BLaER1 treated with 17β-estradiol and CSF1 and Interleukin-3, amounts not matched to agents 10 nM and 100 nM (cell line): ENCODE results near the gene TM4SF18.
"Not testable (repeated sequence)": the region's sequence is repeated elsewhere in the genome, so short reads cannot be mapped to it uniquely, and the experiment has no call there.

Experiments
- H3K27ac ChIP-seq, 11 experiments: shearing (Covaris generic); formaldehyde crosslinking; 2 replicates each; pipeline ENCODE4 v1.8.1; 2022
- H3K27me3 ChIP-seq, 11 experiments: shearing (Covaris generic); formaldehyde crosslinking; 2 replicates each; pipeline ENCODE4 v1.8.1; 2022
- H3K36me3 ChIP-seq, 11 experiments: shearing (Covaris generic); formaldehyde crosslinking; 2 replicates each; pipeline ENCODE4 v1.8.1; 2022
- H3K4me1 ChIP-seq, 10 experiments: shearing (Covaris generic); formaldehyde crosslinking; 2 replicates each; pipeline ENCODE4 v1.8.1; 2022
- H3K4me2 ChIP-seq, 11 experiments: shearing (Covaris generic); formaldehyde crosslinking; 2 replicates each; pipeline ENCODE4 v1.8.1; 2022
- H3K4me3 ChIP-seq, 10 experiments: shearing (Covaris generic); formaldehyde crosslinking; 2 replicates each; pipeline ENCODE4 v1.8.1; 2022
- H3K9ac ChIP-seq, 11 experiments: shearing (Covaris generic); formaldehyde crosslinking; 2 replicates each; pipeline ENCODE4 v1.8.1; 2022
- H3K9me3 ChIP-seq, 11 experiments: shearing (Covaris generic); formaldehyde crosslinking; replicated peaks in 1 of 11; 2 replicates each; pipeline ENCODE4 v1.8.1; 2022
- H4K20me1 ChIP-seq, 11 experiments: shearing (Covaris generic); formaldehyde crosslinking; 2 replicates each; pipeline ENCODE4 v1.8.1; 2022
- Cebpa-rat ChIP-seq, 11 experiments: shearing (Covaris generic); IDR thresholded peaks; 2 replicates each; pipeline ENCODE4 v1.8.1; 2022

Gene TM4SF18

GRCh38 chr3:149356630-149357029 lies 23.2 kb upstream of the TM4SF18 start:
- Histone ChIP-seq H4K20me1 (no peaks in the 10 kb centered on the region), H3K36me3 (no peaks in the 10 kb centered on the region), H3K9me3 (peaks cover 0 to 6% (median 0%) of the 10 kb centered on the region in 11 experiments; a peak in 7 of 22 replicates), H3K4me1 (no peaks in the 10 kb centered on the region), H3K4me2 (no peak overlapping the region), H3K9ac (no peak overlapping the region), H3K27me3 (no peaks in the 10 kb centered on the region), H3K27ac (no peak overlapping the region), H3K4me3 (no peak overlapping the region)
- TF ChIP-seq Cebpa-rat (IDR thresholded peaks at IDR 0.05), result no peak

GRCh38 chr3:149356044-149356592 lies 22.7 kb upstream of the TM4SF18 start:
- no peak for TF ChIP-seq Cebpa-rat (IDR thresholded peaks at IDR 0.05)
- Histone ChIP-seq H3K9me3 (peaks cover 0 to 6% (median 0%) of the 10 kb centered on the region in 11 experiments; a peak in 7 of 22 replicates), H3K27me3 (no peaks in the 10 kb centered on the region), H3K4me2 (no peak overlapping the region), H3K9ac (no peak overlapping the region), H4K20me1 (no peaks in the 10 kb centered on the region), H3K4me1 (no peaks in the 10 kb centered on the region), H3K4me3 (no peak overlapping the region), H3K27ac (no peak overlapping the region), H3K36me3 (no peaks in the 10 kb centered on the region)

- Histone ChIP-seq H3K4me1 (no peaks in the 10 kb centered on the region), H3K4me2 (no peak overlapping the region), H3K9ac (no peak overlapping the region), H3K27ac (no peak overlapping the region), H3K36me3 (no peaks in the 10 kb centered on the region), H3K4me3 (no peak overlapping the region), H3K9me3 (peaks cover 0 to 6% (median 0%) of the 10 kb centered on the region in 11 experiments; a peak in 7 of 22 replicates), H4K20me1 (no peaks in the 10 kb centered on the region), H3K27me3 (no peaks in the 10 kb centered on the region)
- TF ChIP-seq Cebpa-rat (IDR thresholded peaks at IDR 0.05), result no peak
Measured at GRCh38 chr3:149353581-149354184, 20.2 kb upstream of the TM4SF18 start.

GRCh38 chr3:149352556-149352955 lies 19.1 kb upstream of the TM4SF18 start:
- H3K27ac ChIP-seq, result no peak overlapping the region
- no peak overlapping the region for H3K4me3 ChIP-seq
- TF ChIP-seq Cebpa-rat (IDR thresholded peaks at IDR 0.05), result no peak
- no peak overlapping the region for H3K4me2 ChIP-seq
- H4K20me1 ChIP-seq, result no peaks in the 10 kb centered on the region
- H3K9ac ChIP-seq, result no peak overlapping the region
- H3K36me3 ChIP-seq, result no peaks in the 10 kb centered on the region
- H3K9me3 ChIP-seq, result peaks cover 0 to 6% (median 0%) of the 10 kb centered on the region in 11 experiments; a peak in 7 of 22 replicates
- no peaks in the 10 kb centered on the region for H3K27me3 ChIP-seq
- H3K4me1 ChIP-seq, result no peaks in the 10 kb centered on the region

GRCh38 chr3:149343951-149344350 lies 10.5 kb upstream of the TM4SF18 start:
- H3K9ac ChIP-seq, result no peak overlapping the region
- H3K4me3 ChIP-seq, result no peak overlapping the region
- peak overlapping the region in 5 of 11 experiments; percentile 21 to 91 (median 80); a peak in 6 of 22 replicates for H3K4me2 ChIP-seq
- H3K4me1 ChIP-seq, result peaks cover 21 to 54% (median 48%) of the 10 kb centered on the region in 10 experiments
- TF ChIP-seq Cebpa-rat (IDR thresholded peaks at IDR 0.05), result no peak
- H3K9me3 ChIP-seq, result 0 out of 22 replicates have a peak, but pooled peaks cover 0 to 2% (median 0%) of the 10 kb centered on the region in 11 experiments
- H3K27me3 ChIP-seq, result no peaks in the 10 kb centered on the region
- H3K36me3 ChIP-seq, result no peaks in the 10 kb centered on the region
- H3K27ac ChIP-seq, result peak overlapping the region in 2 of 11 experiments; percentile 80 to 86; a peak in 2 of 22 replicates
- no peaks in the 10 kb centered on the region for H4K20me1 ChIP-seq

- Histone ChIP-seq H3K27me3 (no peaks in the 10 kb centered on the region), H3K4me2 (peak overlapping the region in 10 of 11 experiments; percentile 18 to 91 (median 70); a peak in 19 of 22 replicates), H3K9ac (peak overlapping the region in 4 of 11 experiments; percentile 12 to 59 (median 42); a peak in 3 of 22 replicates), H4K20me1 (no peaks in the 10 kb centered on the region), H3K4me3 (peak overlapping the region in 2 of 10 experiments; percentile 20 to 36; a peak in 3 of 20 replicates), H3K27ac (peak overlapping the region in 8 of 11 experiments; percentile 42 to 86 (median 67); a peak in 17 of 22 replicates), H3K36me3 (no peaks in the 10 kb centered on the region), H3K4me1 (peaks cover 21 to 60% (median 48%) of the 10 kb centered on the region in 10 experiments), H3K9me3 (0 out of 22 replicates have a peak, but pooled peaks cover 0 to 5% (median 0%) of the 10 kb centered on the region in 11 experiments)
- TF ChIP-seq Cebpa-rat (IDR thresholded peaks at IDR 0.05), result no peak
Measured at GRCh38 chr3:149342413-149343380, 9.3 kb upstream of the TM4SF18 start.

- H3K9ac ChIP-seq, result peak overlapping the region in 10 of 11 experiments; percentile 21 to 67 (median 62); a peak in 17 of 22 replicates
- no peaks in the 10 kb centered on the region for H3K27me3 ChIP-seq
- peak overlapping the region; percentile 70 to 91 (median 82) for H3K4me2 ChIP-seq
- peak overlapping the region; percentile 18 to 86 (median 83); a peak in 21 of 22 replicates for H3K27ac ChIP-seq
- no peak for TF ChIP-seq Cebpa-rat (IDR thresholded peaks at IDR 0.05)
- 0 out of 22 replicates have a peak, but pooled peaks cover 0 to 5% (median 0%) of the 10 kb centered on the region in 11 experiments for H3K9me3 ChIP-seq
- no peaks in the 10 kb centered on the region for H3K36me3 ChIP-seq
- peaks cover 21 to 70% (median 48%) of the 10 kb centered on the region in 10 experiments for H3K4me1 ChIP-seq
- no peaks in the 10 kb centered on the region for H4K20me1 ChIP-seq
- peak overlapping the region in 6 of 10 experiments; percentile 3 to 27 (median 12); a peak in 5 of 20 replicates for H3K4me3 ChIP-seq
Measured at GRCh38 chr3:149340310-149340933, 7.0 kb upstream of the TM4SF18 start.

- Histone ChIP-seq H3K36me3 (no peaks in the 10 kb centered on the region), H3K4me2 (peak overlapping the region; percentile 70 to 91 (median 82)), H4K20me1 (no peaks in the 10 kb centered on the region), H3K9me3 (0 out of 22 replicates have a peak, but pooled peaks cover 0 to 5% (median 0%) of the 10 kb centered on the region in 11 experiments), H3K27me3 (no peaks in the 10 kb centered on the region), H3K4me1 (peaks cover 21 to 70% (median 48%) of the 10 kb centered on the region in 10 experiments), H3K9ac (peak overlapping the region in 10 of 11 experiments; percentile 21 to 67 (median 62); a peak in 15 of 22 replicates), H3K4me3 (peak overlapping the region in 6 of 10 experiments; percentile 3 to 27 (median 12); a peak in 5 of 20 replicates), H3K27ac (peak overlapping the region; percentile 18 to 86 (median 83); a peak in 21 of 22 replicates)
- TF ChIP-seq Cebpa-rat (IDR thresholded peaks at IDR 0.05), result no peak
Measured at GRCh38 chr3:149339931-149340309, 6.5 kb upstream of the TM4SF18 start.

- H3K4me3 ChIP-seq, H4K20me1 ChIP-seq, H3K9me3 ChIP-seq, H3K36me3 ChIP-seq, H3K27ac ChIP-seq, H3K27me3 ChIP-seq, H3K9ac ChIP-seq, H3K4me2 ChIP-seq: not testable (repeated sequence)
- H3K4me1 ChIP-seq, result peaks cover 21 to 56% (median 33%) of the 10 kb centered on the region in 10 experiments
Measured at GRCh38 chr3:149337486-149337885, 4.0 kb upstream of the TM4SF18 start.
